AG08396 (cell line): ENCODE measurements around the gene GAPDH.
"Not testable (repeated sequence)": the region's sequence is repeated elsewhere in the genome, so short reads cannot be mapped to it uniquely, and the experiment has no call there.

Source experiments
- DNase-seq: peaks from one replicate; pipeline ENCODE4 v3.0.0; 2012; ENCODE audit warnings: low spot score, mixed read lengths

The GAPDH gene

DNA sequence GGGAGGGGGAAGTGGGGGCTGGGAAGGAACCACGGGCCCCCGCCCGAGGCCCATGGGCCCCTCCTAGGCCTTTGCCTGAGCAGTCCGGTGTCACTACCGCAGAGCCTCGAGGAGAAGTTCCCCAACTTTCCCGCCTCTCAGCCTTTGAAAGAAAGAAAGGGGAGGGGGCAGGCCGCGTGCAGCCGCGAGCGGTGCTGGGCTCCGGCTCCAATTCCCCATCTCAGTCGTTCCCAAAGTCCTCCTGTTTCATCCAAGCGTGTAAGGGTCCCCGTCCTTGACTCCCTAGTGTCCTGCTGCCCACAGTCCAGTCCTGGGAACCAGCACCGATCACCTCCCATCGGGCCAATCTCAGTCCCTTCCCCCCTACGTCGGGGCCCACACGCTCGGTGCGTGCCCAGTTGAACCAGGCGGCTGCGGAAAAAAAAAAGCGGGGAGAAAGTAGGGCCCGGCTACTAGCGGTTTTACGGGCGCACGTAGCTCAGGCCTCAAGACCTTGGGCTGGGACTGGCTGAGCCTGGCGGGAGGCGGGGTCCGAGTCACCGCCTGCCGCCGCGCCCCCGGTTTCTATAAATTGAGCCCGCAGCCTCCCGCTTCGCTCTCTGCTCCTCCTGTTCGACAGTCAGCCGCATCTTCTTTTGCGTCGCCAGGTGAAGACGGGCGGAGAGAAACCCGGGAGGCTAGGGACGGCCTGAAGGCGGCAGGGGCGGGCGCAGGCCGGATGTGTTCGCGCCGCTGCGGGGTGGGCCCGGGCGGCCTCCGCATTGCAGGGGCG is at the start of gene GAPDH:
Gene GAPDH, plus strand, starts transcription at position 595 of the 772 bp plus-strand sequence. CDS start 316 bp downstream, outside the sequence.
- peak; percentile 94 for DNase-seq

- DNase-seq, result no peak
Observed at GRCh38 chr12:6488240-6488639, 46.1 kb upstream of the GAPDH start.

DNA sequence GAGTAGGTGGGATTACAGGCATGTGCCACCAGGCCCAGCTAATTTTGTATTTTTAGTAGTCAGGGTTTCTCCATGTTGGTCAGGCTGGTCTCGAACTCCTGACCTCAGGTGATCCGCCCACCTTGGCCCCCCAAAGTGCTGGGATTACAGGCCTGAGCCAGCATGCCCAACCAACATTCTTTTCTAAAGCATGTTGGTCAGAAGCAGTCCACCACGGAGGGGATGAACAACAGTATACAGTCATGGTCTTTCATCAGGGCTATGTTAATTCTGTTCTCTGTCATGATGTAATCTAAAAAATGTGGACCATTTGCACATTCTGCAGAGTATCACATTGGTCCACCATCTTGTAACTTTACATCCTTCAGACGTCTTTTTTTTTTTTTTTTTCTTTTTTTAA is 44.9 kb upstream of the GAPDH start:
- no peak for DNase-seq

DNA sequence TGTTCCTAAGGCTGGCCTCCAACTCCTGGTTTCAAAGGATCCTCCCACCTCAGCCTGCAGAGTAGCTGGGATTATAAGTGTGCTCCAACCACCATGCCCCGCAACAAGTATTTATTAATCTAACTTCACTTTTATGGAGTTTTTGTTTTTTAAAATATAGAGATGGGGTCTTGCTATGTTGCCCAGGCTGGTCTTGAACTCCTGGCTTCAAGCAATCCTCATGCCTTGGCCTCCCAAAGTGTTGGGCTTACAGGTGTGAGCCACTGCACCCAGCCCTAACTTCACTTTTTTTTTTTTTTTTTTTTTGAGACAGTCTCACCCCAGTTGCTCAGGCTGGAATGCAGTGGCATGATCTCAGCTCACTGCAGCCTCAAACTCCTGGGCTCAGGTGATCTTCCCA is 43.6 kb upstream of the GAPDH start:
- DNase-seq, result not testable (repeated sequence)

DNA sequence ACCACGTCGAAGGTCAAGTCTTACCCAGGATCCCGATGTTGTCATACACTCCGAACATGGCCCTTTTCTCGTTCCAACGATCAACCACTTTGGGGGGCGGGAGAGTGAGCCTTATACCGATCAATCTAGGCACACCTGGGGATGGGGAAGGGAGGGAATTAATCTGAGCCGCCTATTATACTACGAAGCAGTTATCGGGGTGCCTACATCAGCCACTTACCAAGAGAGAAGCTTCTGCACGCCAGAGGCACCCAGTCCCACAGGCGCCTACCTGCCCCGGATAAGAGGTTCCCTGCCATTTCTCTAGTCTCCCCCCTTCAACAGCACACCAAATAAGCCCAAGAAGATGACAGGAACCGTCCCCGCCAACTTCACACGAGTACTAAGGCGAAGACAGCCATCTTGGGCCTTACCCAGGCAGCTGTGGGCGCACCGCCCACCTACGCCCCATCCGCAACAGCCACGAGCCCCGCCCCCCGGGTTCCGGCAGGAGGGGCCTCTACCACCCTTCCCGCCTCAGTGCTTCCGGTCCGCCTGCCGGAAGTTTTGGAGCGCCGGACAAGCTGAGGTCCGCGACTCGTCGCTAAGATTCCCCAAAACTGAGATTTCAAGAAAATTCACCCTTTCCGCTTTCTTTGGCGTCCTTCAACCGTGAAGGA is 41.4 kb upstream of the GAPDH start, which contains the start of gene MRPL51:
Gene MRPL51, minus strand, starts transcription at position 425 of the 659 bp plus-strand sequence. Its CDS starts 126 bp downstream, at position 299.
- DNase-seq, result peak; percentile 94

- peak; percentile 98 for DNase-seq
Observed at GRCh38 chr12:6493497-6494257, 40.6 kb upstream of the GAPDH start, which contains the start of gene NCAPD2. TSS of gene NCAPD2 (plus strand) at chr12:6494102. CDS start at chr12:6495099, 997 bp downstream.

GRCh38 chr12:6494258-6494743 is 40.0 kb upstream of the GAPDH start:
- peak; percentile 5 for DNase-seq

- DNase-seq, result no peak
Observed at GRCh38 chr12:6494968-6495367, 39.3 kb upstream of the GAPDH start.

GRCh38 chr12:6497291-6497690 is 37.0 kb upstream of the GAPDH start:
- DNase-seq, result not testable (repeated sequence)

- DNase-seq, result no peak
Observed at GRCh38 chr12:6500466-6500865, 33.9 kb upstream of the GAPDH start.

- no peak for DNase-seq
Observed at GRCh38 chr12:6507102-6507998, 27.0 kb upstream of the GAPDH start.

DNA sequence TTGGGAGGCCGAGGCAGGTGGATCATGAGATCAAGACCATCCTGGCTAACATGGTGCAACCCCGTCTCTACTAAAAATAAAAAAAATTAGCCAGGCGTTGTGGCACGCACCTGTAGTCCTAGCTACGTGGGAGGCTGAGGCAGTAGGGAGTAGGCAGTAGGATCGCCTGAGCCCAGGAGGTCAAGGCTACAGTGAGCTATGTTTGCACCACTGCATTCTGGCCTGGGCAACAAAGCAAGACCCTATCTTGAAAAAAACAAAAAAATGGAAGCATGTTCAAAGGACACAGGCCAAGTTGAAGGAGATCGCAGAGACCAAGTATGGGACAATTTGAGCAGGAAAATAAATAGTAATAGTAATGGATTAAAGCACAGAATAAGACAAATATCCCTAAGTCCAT is 26.2 kb upstream of the GAPDH start:
- no peak for DNase-seq

GRCh38 chr12:6520186-6520585 is 14.1 kb upstream of the GAPDH start:
- DNase-seq, result no peak

GRCh38 chr12:6522193-6522592 is 12.1 kb upstream of the GAPDH start:
- DNase-seq, result no peak

GRCh38 chr12:6523708-6524107 is 10.6 kb upstream of the GAPDH start:
- no peak for DNase-seq

DNA sequence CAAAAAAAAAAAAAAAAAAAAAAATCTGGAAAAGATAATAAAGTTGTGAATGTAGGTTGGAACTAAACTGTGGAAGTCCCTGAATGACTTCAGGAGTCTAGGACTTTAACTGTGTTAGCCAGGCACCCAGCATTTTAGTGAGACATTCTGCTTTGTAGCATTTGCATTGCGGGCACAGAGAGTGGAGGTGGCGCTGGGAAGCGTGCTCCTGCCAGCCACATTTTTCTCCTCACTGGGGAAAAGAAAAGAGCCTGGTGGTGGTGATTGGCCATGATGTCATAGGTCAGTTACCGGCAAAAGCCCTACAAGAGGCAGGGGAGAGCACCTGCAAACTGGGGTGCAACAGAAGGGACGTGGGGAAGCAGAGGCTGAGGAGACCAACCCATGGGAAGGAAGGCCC is 9.7 kb upstream of the GAPDH start:
- DNase-seq, result no peak

DNA sequence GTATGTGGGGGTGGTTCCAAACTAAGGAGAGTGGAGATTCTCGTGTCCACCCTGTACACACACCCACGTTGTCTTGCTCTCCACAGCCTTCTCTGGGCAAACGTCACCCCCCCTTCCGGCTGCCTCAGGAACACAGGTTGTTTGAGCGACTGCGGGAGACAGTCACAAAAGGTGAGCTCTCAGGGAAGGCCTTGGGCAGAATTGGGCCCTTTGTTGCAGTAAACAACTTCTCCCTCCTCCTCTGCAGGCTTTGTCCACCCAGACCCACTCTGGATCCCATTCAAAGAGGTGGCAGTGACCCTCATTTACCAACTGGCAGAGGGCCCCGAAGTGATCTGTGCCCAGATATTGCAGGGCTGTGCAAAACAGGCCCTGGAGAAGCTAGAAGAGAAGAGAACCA is 8.1 kb upstream of the GAPDH start:
- DNase-seq, result no peak

DNA sequence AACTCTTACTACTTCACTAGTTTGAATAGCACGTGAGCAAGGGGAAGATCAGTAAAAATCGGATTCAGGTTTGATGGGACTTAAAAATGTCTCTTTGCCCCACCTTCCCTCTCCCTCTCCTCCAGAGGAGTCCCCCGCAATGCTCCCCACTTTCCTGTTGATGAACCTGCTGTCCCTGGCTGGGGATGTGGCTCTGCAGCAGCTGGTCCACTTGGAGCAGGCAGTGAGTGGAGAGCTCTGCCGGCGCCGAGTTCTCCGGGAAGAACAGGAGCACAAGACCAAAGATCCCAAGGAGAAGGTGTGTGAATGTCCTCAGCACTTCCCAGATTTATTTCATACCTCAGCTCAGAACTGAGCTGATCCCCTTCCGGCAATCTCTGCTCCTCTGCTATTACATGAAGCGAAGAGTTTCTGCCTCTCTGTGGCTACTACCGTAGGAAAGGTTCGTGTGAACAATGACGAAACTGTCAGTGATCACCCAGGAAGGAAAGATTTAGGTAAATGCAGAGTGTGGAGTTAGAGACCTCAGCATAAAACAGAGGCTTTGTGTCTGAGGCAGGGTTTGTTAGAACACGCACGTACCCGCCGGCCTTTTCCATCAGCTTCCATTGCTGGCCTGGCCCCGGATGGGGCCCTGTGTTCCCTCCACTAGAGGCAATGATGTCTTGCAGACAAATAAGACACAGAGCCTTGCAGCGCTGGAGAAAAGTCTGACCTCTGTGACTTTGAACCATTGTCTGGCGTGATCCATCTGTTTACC is 7.4 kb upstream of the GAPDH start:
- no peak for DNase-seq

DNA sequence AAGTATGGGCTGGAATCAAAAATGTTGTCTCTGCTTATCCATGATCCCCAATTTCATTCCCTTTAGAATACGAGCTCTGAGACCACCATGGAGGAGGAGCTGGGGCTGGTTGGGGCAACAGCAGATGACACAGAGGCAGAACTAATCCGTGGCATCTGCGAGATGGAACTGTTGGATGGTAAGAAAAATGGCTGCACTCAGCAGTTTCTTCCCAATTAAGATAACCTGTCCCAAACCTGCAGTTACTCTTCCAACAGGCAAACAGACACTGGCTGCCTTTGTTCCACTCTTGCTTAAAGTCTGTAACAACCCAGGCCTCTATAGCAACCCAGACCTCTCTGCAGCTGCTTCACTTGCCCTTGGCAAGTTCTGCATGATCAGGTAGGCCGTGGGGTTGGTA is 6.6 kb upstream of the GAPDH start:
- no peak for DNase-seq

DNA sequence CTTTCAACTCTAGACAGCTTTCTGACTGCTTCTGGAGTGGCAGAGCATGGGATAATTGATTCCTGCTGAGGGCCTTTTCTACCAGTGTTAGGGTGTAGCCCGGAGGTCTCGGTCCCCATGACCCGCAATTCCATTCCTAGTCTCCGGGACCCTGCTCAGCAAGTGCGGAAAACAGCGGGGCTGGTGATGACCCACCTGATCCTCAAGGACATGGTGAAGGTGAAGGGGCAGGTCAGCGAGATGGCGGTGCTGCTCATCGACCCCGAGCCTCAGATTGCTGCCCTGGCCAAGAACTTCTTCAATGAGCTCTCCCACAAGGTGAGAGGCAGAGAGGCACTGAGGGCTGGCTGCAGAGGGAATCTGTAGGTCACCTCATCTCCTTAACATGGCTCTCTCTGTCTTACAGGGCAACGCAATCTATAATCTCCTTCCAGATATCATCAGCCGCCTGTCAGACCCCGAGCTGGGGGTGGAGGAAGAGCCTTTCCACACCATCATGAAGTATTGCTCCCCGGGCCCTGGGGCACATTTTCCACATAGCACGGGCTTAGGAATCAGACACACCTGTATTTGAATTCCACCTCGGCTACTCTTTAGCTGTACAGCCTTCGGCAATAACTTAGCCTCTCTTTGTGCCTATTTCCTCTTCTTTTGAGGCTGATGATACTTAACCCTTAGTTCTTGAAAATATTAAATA is 5.6 kb upstream of the GAPDH start:
- no peak for DNase-seq
